ENCODE data around the gene GLYATL3. TPM values are rescaled to one million over a fixed set of nuclear protein-coding genes. Genes with fewer than 3 reads are reported as not detected.

GLYATL3 gene
- total and polyA plus RNA-seq, 10 of the 15 experiments (the other 5 are each of a cell fraction or from before 2014, with no cell fraction given): not detected

DNA sequence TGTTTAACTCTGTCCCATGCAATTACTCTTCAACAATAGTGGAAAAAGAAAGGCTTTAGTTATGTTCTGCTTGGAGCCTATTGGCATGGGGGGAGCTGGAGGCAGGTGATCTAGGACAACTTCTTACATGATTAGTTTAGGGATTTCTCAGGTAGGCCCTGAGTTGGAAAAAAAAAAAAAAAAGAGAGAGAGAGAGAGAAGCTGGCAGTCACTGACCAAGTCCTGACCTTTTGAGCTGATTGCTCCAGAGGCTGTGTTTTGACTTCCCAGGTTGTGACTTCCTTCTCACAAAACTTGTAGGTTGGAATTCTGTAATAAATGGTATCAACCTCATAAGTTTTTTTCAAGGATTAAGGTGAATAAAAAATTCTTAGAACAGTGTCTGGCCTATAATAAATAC is 58.5 kb downstream of the GLYATL3 start:
- H3K4me3 ChIP-seq: no peak overlapping the region
- SMC1A ChIA-PET (ENCODE audit: uncharacterized antibody, unreplicated experiment): no interaction called here

DNA sequence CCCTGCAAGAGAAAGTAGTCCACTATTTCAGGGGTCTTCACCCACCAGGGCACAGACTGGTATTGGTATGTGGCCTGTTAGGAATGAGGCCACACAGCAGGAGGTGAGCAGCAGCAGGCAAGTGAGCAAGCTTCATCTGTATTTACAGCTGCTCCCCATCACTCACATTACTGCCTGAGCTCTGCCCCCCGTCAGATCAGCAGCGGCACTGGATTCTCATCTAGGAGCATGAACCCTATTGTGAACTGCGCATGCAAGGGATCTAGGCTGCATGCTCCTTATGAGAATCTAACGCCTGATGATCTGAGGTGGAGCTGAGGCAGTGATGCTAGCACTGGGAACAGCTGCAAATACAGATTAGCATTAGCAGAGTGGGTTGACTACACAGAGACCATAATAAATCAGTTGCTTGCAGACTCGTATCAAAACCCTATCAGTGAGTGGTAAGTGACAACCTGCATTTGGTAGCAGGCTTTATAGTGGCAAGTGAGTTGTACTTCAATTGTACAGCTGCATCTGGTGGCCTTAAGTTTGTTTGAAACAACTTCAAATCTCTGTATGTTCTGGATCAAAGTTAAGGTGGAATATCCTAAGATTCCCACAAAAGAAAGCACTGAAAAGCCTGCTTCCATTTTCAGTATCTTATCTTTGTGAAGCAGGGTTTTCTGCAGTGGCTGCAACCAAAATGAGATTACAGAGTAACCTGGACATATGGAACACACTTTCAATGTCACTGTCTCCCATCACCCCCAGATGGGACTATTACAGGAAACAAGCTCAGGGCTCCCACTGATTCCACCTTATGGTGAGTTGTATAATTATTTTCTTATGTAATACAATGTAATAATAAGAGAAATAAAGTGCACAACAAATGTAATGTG is 63.5 kb downstream of the GLYATL3 start:
- WGBS (ENCODE audit: insufficient coverage, insufficient replicate concordance, low lambda C conversion rate, missing lambda C conversion rate): 25% methylated on average over 5 of the region's 5 CpGs
- FAIRE-seq (no peak), DNase-seq (ENCODE audit: low read depth, low spot score) (no peak), ATAC-seq (no peak)
- Histone ChIP-seq H3K9me3 (replicated peaks; ENCODE audit: control insufficient read depth, insufficient read depth, low read length) (no peaks in the 10 kb centered on the region), H3K36me3 (ENCODE audit: control insufficient read depth in 2 of 2, insufficient read depth in 2 of 2, low read length in 1 of 2) (no peaks in the 10 kb centered on the region), H3K4me2 (ENCODE audit: control insufficient read depth, insufficient read depth) (no peak overlapping the region), H3K79me2 (ENCODE audit: control insufficient read depth, insufficient read depth, low read length) (no peaks in the 10 kb centered on the region), H3K27ac (ENCODE audit: control insufficient read depth, insufficient read depth) (no peak overlapping the region), H4K20me1 (ENCODE audit: control insufficient read depth, insufficient read depth) (no peaks in the 10 kb centered on the region), H3K27me3 (replicated peaks in 1 of 2; ENCODE audit: control insufficient read depth in 2 of 2, insufficient read depth in 2 of 2, low read length in 1 of 2) (no peaks in the 10 kb centered on the region), H3K4me1 (ENCODE audit: control insufficient read depth, insufficient read depth, low read length) (no peaks in the 10 kb centered on the region), H2AFZ (ENCODE audit: control insufficient read depth, low read depth, low read length) (no peak overlapping the region), H3K9ac (ENCODE audit: control insufficient read depth, insufficient read depth, low read length) (no peak overlapping the region), H3K4me3 (no peak overlapping the region)
- ChIA-PET POLR2A (interaction anchor here (0.6 kb wide), 1 partner anchor 9 kb away, joined by 4 read pairs; no protein-coding TSS in a partner anchor), SMC1A (ENCODE audit: uncharacterized antibody, unreplicated experiment) (no interaction called here), RAD21 (ENCODE audit: unreplicated experiment) (interaction anchor here (1.3 kb wide), 1 partner anchor 12 kb away, joined by 3 read pairs; no protein-coding TSS in a partner anchor), CTCF (no interaction called here)
- intact Hi-C loops (cut with micrococcal nuclease; ENCODE audit: unreplicated experiment) (no loop called here), in situ Hi-C loops (cut with MboI) (no loop called here)
- TF ChIP-seq ZNF207 (IDR thresholded peaks at IDR 0.05; ENCODE audit: borderline replicate concordance): no peak
- TF ChIP-seq ZSCAN29 (IDR thresholded peaks at IDR 0.05): no peak
- TF ChIP-seq ZZZ3 (IDR thresholded peaks at IDR 0.05; ENCODE audit: control insufficient read depth, insufficient read length, low read depth): no peak
- TF ChIP-seq TCF7 (IDR thresholded peaks at IDR 0.05; ENCODE audit: borderline replicate concordance): no peak
- no peak for TF ChIP-seq EED (IDR thresholded peaks at IDR 0.05; ENCODE audit: low read depth)
- TF ChIP-seq, protein P1, sequence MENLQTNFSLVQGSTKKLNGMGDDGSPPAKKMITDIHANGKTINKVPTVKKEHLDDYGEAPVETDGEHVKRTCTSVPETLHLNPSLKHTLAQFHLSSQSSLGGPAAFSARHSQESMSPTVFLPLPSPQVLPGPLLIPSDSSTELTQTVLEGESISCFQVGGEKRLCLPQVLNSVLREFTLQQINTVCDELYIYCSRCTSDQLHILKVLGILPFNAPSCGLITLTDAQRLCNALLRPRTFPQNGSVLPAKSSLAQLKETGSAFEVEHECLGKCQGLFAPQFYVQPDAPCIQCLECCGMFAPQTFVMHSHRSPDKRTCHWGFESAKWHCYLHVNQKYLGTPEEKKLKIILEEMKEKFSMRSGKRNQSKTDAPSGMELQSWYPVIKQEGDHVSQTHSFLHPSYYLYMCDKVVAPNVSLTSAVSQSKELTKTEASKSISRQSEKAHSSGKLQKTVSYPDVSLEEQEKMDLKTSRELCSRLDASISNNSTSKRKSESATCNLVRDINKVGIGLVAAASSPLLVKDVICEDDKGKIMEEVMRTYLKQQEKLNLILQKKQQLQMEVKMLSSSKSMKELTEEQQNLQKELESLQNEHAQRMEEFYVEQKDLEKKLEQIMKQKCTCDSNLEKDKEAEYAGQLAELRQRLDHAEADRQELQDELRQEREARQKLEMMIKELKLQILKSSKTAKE (IDR thresholded peaks at IDR 0.05; ENCODE audit: low read depth, poor library complexity, severe bottlenecking): no peak
- BruUV-seq (replicated peaks): no TSS peak

More for the DNA sequence above, 58.5 kb downstream of the GLYATL3 start:
- BruUV-seq (replicated peaks): no TSS peak
- TF ChIP-seq BRCA1 (IDR thresholded peaks at IDR 0.05; ENCODE audit: low read depth, low read length) (no peak), CBX5 (IDR thresholded peaks at IDR 0.05; ENCODE audit: low read depth) (no peak), CBX3 (IDR thresholded peaks at IDR 0.05; ENCODE audit: borderline replicate concordance, low read depth) (no peak)
- ChIA-PET CTCF (interaction anchor here (1.5 kb wide), 1 partner anchor 26 kb away, joined by 6 read pairs; no protein-coding TSS in a partner anchor), RAD21 (ENCODE audit: unreplicated experiment) (no interaction called here), POLR2A (no interaction called here)
- H3K27me3 ChIP-seq (replicated peaks in 1 of 2; ENCODE audit: control insufficient read depth in 2 of 2, insufficient read depth in 2 of 2, low read length in 1 of 2): no peaks in the 10 kb centered on the region
- no peak overlapping the region for H3K27ac ChIP-seq (ENCODE audit: control insufficient read depth, insufficient read depth)
- H3K4me1 ChIP-seq (ENCODE audit: control insufficient read depth, insufficient read depth, low read length): no peaks in the 10 kb centered on the region
- no peaks in the 10 kb centered on the region for H3K36me3 ChIP-seq (ENCODE audit: control insufficient read depth in 2 of 2, insufficient read depth in 2 of 2, low read length in 1 of 2)
- ATAC-seq (no peak), DNase-seq (ENCODE audit: low read depth, low spot score) (no peak), FAIRE-seq (no peak)
- no peak overlapping the region for H2AFZ ChIP-seq (ENCODE audit: control insufficient read depth, low read depth, low read length)
- no peaks in the 10 kb centered on the region for H3K9me3 ChIP-seq (replicated peaks; ENCODE audit: control insufficient read depth, insufficient read depth, low read length)
- intact Hi-C loops (cut with micrococcal nuclease; ENCODE audit: unreplicated experiment): no loop called here
- H4K20me1 ChIP-seq (ENCODE audit: control insufficient read depth, insufficient read depth): no peaks in the 10 kb centered on the region
- no peak overlapping the region for H3K4me2 ChIP-seq (ENCODE audit: control insufficient read depth, insufficient read depth)
- H3K9ac ChIP-seq (ENCODE audit: control insufficient read depth, insufficient read depth, low read length): no peak overlapping the region
- in situ Hi-C loops (cut with MboI): no loop called here
- no peaks in the 10 kb centered on the region for H3K79me2 ChIP-seq (ENCODE audit: control insufficient read depth, insufficient read depth, low read length)
